ENCODE measurements around the gene HAO2.
"Not testable (repeated sequence)": the region's sequence is repeated elsewhere in the genome, so short reads cannot be mapped to it uniquely, and the experiment has no call there.

The HAO2 gene

GRCh38 chr1:119348941-119349340 is 19.6 kb upstream of the HAO2 start:
- Mint-ChIP-seq H3K27me3 (ENCODE audit: low read depth) (no peaks in the 10 kb centered on the region), H3K4me3 (no peak overlapping the region), H3K9me3 (peaks cover 6% of the 10 kb centered on the region), H3K27ac (no peak overlapping the region), H3K36me3 (ENCODE audit: low read depth) (no peaks in the 10 kb centered on the region), H3K4me1 (peaks cover 3% of the 10 kb centered on the region)
- TF ChIP-seq, protein P1, sequence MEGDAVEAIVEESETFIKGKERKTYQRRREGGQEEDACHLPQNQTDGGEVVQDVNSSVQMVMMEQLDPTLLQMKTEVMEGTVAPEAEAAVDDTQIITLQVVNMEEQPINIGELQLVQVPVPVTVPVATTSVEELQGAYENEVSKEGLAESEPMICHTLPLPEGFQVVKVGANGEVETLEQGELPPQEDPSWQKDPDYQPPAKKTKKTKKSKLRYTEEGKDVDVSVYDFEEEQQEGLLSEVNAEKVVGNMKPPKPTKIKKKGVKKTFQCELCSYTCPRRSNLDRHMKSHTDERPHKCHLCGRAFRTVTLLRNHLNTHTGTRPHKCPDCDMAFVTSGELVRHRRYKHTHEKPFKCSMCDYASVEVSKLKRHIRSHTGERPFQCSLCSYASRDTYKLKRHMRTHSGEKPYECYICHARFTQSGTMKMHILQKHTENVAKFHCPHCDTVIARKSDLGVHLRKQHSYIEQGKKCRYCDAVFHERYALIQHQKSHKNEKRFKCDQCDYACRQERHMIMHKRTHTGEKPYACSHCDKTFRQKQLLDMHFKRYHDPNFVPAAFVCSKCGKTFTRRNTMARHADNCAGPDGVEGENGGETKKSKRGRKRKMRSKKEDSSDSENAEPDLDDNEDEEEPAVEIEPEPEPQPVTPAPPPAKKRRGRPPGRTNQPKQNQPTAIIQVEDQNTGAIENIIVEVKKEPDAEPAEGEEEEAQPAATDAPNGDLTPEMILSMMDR (IDR thresholded peaks at IDR 0.05; ENCODE audit: unreplicated experiment in 3 of 3), result no peak

GRCh38 chr1:119350866-119351265 is 17.7 kb upstream of the HAO2 start:
- not testable (repeated sequence) for H3K4me3 Mint-ChIP-seq; H3K27me3 Mint-ChIP-seq (ENCODE audit: low read depth); H3K36me3 Mint-ChIP-seq (ENCODE audit: low read depth); H3K9me3 Mint-ChIP-seq; H3K4me1 Mint-ChIP-seq; H3K27ac Mint-ChIP-seq

GRCh38 chr1:119351997-119352396 is 16.6 kb upstream of the HAO2 start:
- Mint-ChIP-seq H3K27me3 (ENCODE audit: low read depth) (peaks cover 4% of the 10 kb centered on the region), H3K9me3 (no peaks in the 10 kb centered on the region), H3K27ac (no peak overlapping the region), H3K4me1 (peaks cover 3% of the 10 kb centered on the region), H3K36me3 (ENCODE audit: low read depth) (no peaks in the 10 kb centered on the region), H3K4me3 (no peak overlapping the region)
- TF ChIP-seq, protein P1 (IDR thresholded peaks at IDR 0.05; ENCODE audit: unreplicated experiment in 3 of 3), result no peak

DNA sequence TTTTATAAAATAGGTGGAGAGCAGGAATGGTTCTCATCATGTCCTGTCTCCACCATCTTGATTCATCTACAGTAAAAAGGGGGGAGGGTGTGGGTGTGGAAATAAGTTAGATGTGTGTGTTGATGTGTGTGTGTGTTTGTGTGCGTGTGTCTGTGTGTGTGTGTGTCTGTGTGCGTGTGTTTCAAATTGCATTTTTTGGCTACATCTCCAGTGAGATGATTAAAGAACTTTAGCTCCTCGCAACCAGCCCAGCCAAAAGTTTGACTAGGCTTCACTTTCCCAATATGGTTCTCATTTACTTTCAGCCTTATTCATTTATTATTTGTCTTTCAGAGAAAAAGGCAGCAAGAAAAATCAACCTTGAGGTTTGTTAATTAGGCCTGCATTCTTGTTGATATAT is 14.7 kb upstream of the HAO2 start:
- H3K27ac Mint-ChIP-seq, result no peak overlapping the region
- H3K4me1 Mint-ChIP-seq, result peaks cover 11% of the 10 kb centered on the region
- peaks cover 4% of the 10 kb centered on the region for H3K27me3 Mint-ChIP-seq (ENCODE audit: low read depth)
- no peak overlapping the region for H3K4me3 Mint-ChIP-seq
- TF ChIP-seq, protein P1 (IDR thresholded peaks at IDR 0.05; ENCODE audit: unreplicated experiment in 3 of 3), result no peak
- no peaks in the 10 kb centered on the region for H3K36me3 Mint-ChIP-seq (ENCODE audit: low read depth)
- no peaks in the 10 kb centered on the region for H3K9me3 Mint-ChIP-seq

- TF ChIP-seq, protein P1 (IDR thresholded peaks at IDR 0.05; ENCODE audit: unreplicated experiment in 3 of 3), result no peak
- Mint-ChIP-seq H3K9me3 (no peaks in the 10 kb centered on the region), H3K27ac (no peak overlapping the region), H3K36me3 (ENCODE audit: low read depth) (no peaks in the 10 kb centered on the region), H3K4me1 (peaks cover 7% of the 10 kb centered on the region), H3K27me3 (ENCODE audit: low read depth) (peaks cover 7% of the 10 kb centered on the region), H3K4me3 (no peak overlapping the region)
Observed at GRCh38 chr1:119358636-119359035, 9.9 kb upstream of the HAO2 start.

DNA sequence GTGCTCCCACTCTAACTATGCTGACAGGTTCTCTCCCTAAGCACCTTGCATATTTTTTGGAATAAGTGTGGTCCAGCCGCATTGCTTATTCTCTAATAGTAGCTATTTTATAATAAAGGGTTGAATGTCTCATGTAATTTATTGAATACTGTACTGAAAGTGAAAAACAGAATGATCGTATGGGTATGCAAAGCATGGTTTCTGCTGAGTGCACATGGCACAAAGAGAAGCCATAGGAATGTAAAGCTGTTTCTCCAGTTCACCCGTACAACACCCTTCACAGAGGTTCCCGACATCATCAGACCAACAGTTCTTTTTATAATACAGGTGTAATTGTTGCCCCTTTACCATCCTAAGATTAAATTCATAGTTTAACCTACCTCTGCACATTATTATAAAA is 8.9 kb upstream of the HAO2 start:
- TF ChIP-seq, protein P1 (IDR thresholded peaks at IDR 0.05; ENCODE audit: unreplicated experiment in 3 of 3), result no peak

More for the DNA sequence above, 8.9 kb upstream of the HAO2 start:
- no peak overlapping the region for H3K4me3 Mint-ChIP-seq
- H3K36me3 Mint-ChIP-seq (ENCODE audit: low read depth), result no peaks in the 10 kb centered on the region
- no peak overlapping the region for H3K27ac Mint-ChIP-seq
- no peaks in the 10 kb centered on the region for H3K9me3 Mint-ChIP-seq
- peaks cover 8% of the 10 kb centered on the region for H3K27me3 Mint-ChIP-seq (ENCODE audit: low read depth)
- H3K4me1 Mint-ChIP-seq, result peaks cover 7% of the 10 kb centered on the region

Measured in nephron (organoid).